GM12878 (cell line): ENCODE results near the gene LTBP4. TPM values are rescaled to one million over a fixed set of nuclear protein-coding genes. Genes with fewer than 3 reads are reported as not detected.

Source experiments
- polyA plus RNA-seq, 11 experiments: library from polyadenylated mRNA; depleted of rRNA in 4 of 11; unstranded in 6 of 11; stranded (reverse) in 5 of 11; fragments of >200 nt; fragmentation: Nextera tagmentation in 4 of 11; fragmentation: Illumina TruSeq in 1 of 11; extraction: Ambion mirVana in 4 of 11; extraction: Trizol in 1 of 11; gene quantifications; 1 replicate in 1 of 11; 2 replicates in 10 of 11; pipeline versions ENCODE4 v1.2.1 to v1.2.3, GENCODE V29; 2011 to 2016; ENCODE audit warnings: inconsistent platforms in 2 of 11, missing spikeins in 2 of 11, low read depth in 1 of 11
- total RNA-seq, 4 experiments: library from RNA; depleted of rRNA in 3 of 4; stranded (reverse); fragments of >200 nt in 3 of 4; fragmentation: Illumina TruSeq in 1 of 4; extraction: Trizol in 1 of 4; gene quantifications; 2 replicates each; pipeline versions ENCODE4 v1.2.1 to v1.2.3, GENCODE V29; 2013 to 2021
- TF ChIP-seq, protein P1 (sequence below): IDR thresholded peaks from 2 replicates; pipeline ENCODE4 v1.6.1; 2012; ENCODE audit warnings: improper control_type of control experiment, low read depth, low read length; ENCODE audit not compliant: insufficient replicate concordance

LTBP4 gene
- total and polyA plus RNA-seq, 10 of the 15 experiments (the other 5 are each of a cell fraction or from before 2014, with no cell fraction given): 0.09 to 34.6 (median 8.5) TPM; not detected in 1

- TF ChIP-seq, protein P1, sequence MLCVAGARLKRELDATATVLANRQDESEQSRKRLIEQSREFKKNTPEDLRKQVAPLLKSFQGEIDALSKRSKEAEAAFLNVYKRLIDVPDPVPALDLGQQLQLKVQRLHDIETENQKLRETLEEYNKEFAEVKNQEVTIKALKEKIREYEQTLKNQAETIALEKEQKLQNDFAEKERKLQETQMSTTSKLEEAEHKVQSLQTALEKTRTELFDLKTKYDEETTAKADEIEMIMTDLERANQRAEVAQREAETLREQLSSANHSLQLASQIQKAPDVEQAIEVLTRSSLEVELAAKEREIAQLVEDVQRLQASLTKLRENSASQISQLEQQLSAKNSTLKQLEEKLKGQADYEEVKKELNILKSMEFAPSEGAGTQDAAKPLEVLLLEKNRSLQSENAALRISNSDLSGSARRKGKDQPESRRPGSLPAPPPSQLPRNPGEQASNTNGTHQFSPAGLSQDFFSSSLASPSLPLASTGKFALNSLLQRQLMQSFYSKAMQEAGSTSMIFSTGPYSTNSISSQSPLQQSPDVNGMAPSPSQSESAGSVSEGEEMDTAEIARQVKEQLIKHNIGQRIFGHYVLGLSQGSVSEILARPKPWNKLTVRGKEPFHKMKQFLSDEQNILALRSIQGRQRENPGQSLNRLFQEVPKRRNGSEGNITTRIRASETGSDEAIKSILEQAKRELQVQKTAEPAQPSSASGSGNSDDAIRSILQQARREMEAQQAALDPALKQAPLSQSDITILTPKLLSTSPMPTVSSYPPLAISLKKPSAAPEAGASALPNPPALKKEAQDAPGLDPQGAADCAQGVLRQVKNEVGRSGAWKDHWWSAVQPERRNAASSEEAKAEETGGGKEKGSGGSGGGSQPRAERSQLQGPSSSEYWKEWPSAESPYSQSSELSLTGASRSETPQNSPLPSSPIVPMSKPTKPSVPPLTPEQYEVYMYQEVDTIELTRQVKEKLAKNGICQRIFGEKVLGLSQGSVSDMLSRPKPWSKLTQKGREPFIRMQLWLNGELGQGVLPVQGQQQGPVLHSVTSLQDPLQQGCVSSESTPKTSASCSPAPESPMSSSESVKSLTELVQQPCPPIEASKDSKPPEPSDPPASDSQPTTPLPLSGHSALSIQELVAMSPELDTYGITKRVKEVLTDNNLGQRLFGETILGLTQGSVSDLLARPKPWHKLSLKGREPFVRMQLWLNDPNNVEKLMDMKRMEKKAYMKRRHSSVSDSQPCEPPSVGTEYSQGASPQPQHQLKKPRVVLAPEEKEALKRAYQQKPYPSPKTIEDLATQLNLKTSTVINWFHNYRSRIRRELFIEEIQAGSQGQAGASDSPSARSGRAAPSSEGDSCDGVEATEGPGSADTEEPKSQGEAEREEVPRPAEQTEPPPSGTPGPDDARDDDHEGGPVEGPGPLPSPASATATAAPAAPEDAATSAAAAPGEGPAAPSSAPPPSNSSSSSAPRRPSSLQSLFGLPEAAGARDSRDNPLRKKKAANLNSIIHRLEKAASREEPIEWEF: no peak
- TF ChIP-seq, all 136 proteins: peak for 36
Measured at GRCh38 chr19:40662925-40663694, 61.9 kb downstream of the LTBP4 start (continued).
